Subcutaneous adipose tissue (tissue), 4 donors: ENCODE results near the gene CSNK2A2. TPM values are rescaled to one million over a fixed set of nuclear protein-coding genes. Genes with fewer than 3 reads are reported as not detected.

Experiments used
- total RNA-seq, 4 donors: library from RNA; depleted of rRNA; stranded (reverse); fragments of >200 nt; gene quantifications; one replicate each; pipeline ENCODE4 v1.1.0, GENCODE V29; 2016
- TF ChIP-seq, protein P1 (sequence below): fragments of 450-650 bp; IDR thresholded peaks from one replicate; pipeline ENCODE4 v1.5.1; 2016; ENCODE audit warnings: low read depth, mild to moderate bottlenecking, control low read depth, antibody characterized with exemption, moderate library complexity

The CSNK2A2 gene
- total RNA-seq, 4 donors from 2014 or later = 49.3 to 62.2 (median 55.0) TPM

DNA sequence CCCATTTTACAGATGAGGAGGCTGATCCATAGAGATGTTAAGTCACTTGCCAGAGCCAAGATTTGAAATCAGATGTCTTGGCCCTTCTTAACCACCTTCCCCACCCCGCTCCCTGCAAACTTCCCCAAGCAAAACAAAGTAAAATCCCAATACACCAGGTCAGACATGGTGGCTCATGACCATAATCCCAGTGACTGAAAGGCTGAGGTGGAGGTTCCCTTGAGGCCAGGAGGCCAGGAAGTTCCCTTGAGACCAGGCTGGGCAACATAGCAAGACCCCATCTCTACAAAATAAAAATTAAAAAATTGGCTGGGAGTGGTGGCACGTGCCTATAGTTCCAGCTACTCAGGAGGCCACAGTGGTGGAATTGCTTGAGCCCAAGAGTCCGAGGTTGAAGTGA is 28.9 kb upstream of the CSNK2A2 start:
- TF ChIP-seq, protein P1, sequence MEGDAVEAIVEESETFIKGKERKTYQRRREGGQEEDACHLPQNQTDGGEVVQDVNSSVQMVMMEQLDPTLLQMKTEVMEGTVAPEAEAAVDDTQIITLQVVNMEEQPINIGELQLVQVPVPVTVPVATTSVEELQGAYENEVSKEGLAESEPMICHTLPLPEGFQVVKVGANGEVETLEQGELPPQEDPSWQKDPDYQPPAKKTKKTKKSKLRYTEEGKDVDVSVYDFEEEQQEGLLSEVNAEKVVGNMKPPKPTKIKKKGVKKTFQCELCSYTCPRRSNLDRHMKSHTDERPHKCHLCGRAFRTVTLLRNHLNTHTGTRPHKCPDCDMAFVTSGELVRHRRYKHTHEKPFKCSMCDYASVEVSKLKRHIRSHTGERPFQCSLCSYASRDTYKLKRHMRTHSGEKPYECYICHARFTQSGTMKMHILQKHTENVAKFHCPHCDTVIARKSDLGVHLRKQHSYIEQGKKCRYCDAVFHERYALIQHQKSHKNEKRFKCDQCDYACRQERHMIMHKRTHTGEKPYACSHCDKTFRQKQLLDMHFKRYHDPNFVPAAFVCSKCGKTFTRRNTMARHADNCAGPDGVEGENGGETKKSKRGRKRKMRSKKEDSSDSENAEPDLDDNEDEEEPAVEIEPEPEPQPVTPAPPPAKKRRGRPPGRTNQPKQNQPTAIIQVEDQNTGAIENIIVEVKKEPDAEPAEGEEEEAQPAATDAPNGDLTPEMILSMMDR = no peak

DNA sequence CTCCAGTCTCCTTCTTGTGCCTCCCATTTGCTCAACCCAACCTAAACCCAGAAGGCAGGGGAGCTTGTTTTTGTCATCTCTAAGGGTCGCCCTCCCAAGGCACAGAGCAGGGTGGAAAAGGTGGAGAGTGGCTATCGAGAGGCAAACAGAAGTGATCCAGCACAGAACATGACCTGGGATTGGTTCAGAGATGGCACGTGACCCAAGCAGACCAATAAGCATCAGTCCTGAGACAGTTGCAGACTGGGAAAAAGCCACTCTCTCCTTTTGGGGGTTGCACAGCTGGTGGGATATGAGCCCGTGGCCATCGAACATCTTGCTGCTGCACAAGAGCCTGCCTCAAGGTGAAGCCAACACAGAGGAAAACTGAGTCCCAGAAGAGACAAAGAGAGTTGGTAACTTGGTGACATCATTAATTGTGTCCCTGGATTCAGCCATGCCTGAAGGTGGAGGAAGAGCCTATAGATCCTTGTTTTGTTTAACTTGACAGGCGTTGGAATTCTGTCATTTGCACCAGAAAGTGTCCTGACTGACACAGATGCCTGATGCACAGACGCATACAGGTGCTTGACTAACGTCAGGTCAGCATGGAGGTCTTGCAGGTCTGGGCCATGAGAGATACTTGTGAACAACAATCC is 28.2 kb upstream of the CSNK2A2 start:
- TF ChIP-seq, protein P1 = no peak

DNA sequence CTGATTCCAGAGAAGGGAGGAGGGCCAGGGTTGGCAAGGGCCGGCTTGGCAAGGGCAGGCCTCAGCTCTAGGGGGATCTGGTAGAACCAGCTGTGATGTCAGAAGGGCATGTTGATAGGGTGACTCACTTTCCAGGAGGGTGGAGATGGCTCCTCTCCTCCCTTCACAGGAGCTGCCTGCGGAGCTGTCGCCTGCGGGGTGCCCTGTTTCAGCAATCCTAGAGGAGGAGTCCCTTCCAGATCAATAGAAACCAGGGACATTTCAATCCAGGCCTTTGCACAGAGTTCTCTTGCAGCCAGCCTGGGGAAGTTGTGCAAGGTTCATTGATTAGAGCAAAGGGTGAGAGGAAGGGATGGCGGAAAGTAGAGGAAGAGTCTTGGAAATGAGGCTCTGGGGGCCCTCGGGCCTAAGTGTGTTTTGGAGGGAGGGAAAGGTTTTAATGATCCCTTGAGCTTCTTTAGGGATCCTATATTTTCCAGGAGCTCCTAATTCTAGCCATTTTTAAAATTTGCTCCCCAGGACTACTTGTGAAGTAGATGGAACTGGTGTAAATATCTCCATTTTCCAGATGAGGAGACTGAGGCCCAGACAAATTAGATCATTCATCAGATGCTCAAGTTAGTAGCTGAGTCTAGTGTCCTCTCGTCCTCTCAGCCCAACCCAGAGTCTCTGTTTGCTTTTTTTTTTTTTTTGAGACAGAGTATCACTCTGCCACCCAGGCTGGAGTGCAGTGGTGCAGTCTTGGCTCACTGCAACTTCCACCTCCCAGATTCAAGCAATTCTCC is 24.8 kb upstream of the CSNK2A2 start:
- TF ChIP-seq, protein P1 = no peak

DNA sequence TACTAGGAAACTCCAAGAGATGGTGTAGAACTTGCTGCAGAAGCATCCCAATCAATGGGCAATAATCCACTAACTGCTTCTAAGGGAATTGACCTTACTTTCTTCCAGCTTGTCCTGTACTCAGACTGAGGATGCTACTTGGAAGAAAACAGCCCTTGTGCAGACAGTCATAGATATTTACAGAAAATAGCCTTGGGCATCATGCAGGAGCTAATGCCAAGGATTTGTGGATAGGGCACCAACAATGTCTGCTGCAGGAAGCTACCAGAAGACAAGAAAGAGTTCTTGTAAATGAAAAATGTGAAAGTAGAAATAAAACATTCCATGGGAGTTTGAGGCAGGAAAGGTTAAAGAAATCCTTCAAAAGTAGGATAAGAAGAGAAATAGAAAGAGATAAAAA is 21.5 kb upstream of the CSNK2A2 start:
- TF ChIP-seq, protein P1 = no peak

DNA sequence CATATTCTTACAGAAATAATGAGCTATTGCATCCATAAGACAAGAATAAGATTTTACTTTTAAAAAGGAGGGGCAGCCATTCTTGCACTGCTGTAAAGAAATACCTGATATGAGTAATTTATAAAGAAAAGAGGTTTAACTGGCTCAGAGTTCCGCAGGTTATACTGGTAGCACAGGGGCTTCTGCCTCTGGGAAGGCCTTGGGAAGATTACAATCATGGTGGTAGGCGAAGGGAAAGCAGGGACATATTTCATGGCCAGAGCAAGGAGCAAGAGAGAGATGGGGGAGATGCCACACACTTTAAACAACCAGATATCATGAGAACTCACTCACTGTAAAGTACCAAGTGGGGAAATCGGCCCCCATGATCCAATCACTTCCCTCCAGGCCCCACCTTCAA is 20.9 kb upstream of the CSNK2A2 start:
- TF ChIP-seq, protein P1 = no peak

DNA sequence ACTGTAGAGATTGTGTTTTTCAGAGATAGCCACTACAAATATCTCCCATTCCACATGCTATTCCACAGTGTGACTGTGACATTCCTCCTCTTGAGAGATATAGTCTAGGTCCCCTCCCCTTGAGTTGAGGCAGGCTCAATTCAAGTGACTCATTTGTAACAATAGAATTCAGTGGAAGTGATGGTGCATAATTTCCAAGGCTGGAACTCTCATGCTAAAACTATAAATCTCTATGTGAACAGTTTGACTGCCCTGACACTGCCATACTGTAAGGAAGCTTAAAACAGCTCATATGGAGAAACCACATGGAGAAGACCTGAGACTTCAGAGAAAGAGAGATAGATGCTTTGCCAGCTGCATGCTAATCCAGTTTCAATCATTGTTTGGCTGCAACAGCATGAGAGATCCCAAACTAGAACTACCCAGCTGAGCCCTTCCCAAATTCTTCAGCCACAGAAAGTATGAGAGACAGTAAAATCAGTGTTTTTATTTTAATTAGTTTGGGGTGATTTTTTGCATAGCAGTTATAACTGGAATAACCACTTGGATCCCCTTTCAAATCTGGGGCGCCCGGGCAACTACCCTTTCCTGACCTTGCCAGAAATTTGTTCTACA is 19.5 kb upstream of the CSNK2A2 start:
- TF ChIP-seq, protein P1 = no peak
